SK-N-SH (cell line): Measurements from ENCODE around the gene PPP1R3F. TPM values are rescaled to one million over a fixed set of nuclear protein-coding genes. Genes with fewer than 3 reads are reported as not detected.

Experiments
- CTCF ChIA-PET: fragments of 300-600, 350-600 bp; formaldehyde crosslinking; extraction: SDS; loops from one replicate; lab custom pipeline; 2021; lab: Yijun Ruan, JAX
- POLR2A ChIA-PET: fragments of 350-600 bp; sonication (Branson Sonifier 250); formaldehyde crosslinking; extraction: SDS; loops from one replicate; lab custom pipeline; 2020; ENCODE audit warnings: antibody characterized with exemption, inconsistent platforms; lab: Yijun Ruan, JAX
- DNase-seq: peaks from one replicate; pipeline ENCODE4 v3.0.0; 2012
- H2AFZ ChIP-seq: fragments of 200-600 bp; sonication (generic); 2 replicates; pipeline ENCODE4 v1.8.1; 2016; ENCODE audit warnings: antibody characterized with exemption, mild to moderate bottlenecking, low read depth
- H3F3A ChIP-seq: fragments of 200-600 bp; sonication (generic); replicated peaks from 2 replicates; pipeline ENCODE3; 2016; ENCODE audit warnings: antibody characterized with exemption, mild to moderate bottlenecking; ENCODE audit not compliant: insufficient read depth
- H3K27ac ChIP-seq, 2 experiments: fragments of 200-500 bp in 1 of 2; fragments of 200-600 bp in 1 of 2; sonication (Bioruptor generic) in 1 of 2; sonication (generic), shearing (Covaris generic) in 1 of 2; 2 replicates each; pipeline versions ENCODE4 v1.5.1 to v1.6.1; 2014 to 2016; ENCODE audit warnings: low read depth in 2 of 2, inconsistent platforms in 1 of 2, low read length in 1 of 2, mild to moderate bottlenecking in 1 of 2, mixed read lengths in 1 of 2
- H3K27me3 ChIP-seq: fragments of 200-600 bp; sonication (generic), shearing (Covaris generic); 2 replicates; pipeline ENCODE4 v1.6.1; 2016; ENCODE audit warnings: mixed run types; ENCODE audit not compliant: insufficient read depth
- H3K36me3 ChIP-seq, 2 experiments: fragments of 200-500 bp in 1 of 2; fragments of 200-600 bp in 1 of 2; sonication (Bioruptor generic) in 1 of 2; sonication (generic) in 1 of 2; replicated peaks in 1 of 2; 2 replicates each; pipeline versions ENCODE3 to v1.5.1; 2014 to 2016; ENCODE audit warnings: low read length in 1 of 2, mild to moderate bottlenecking in 1 of 2; ENCODE audit not compliant: insufficient read depth in 2 of 2, control insufficient read depth in 1 of 2
- H3K4me1 ChIP-seq, 2 experiments: fragments of 200-500 bp in 1 of 2; fragments of 200-600 bp in 1 of 2; sonication (Bioruptor generic) in 1 of 2; sonication (generic), shearing (Covaris generic) in 1 of 2; 2 replicates each; pipeline versions ENCODE4 v1.5.1 to v1.6.1; 2014 to 2016; ENCODE audit warnings: low read depth in 1 of 2, low read length in 1 of 2, mixed run types in 1 of 2; ENCODE audit not compliant: insufficient read depth in 2 of 2, control insufficient read depth in 1 of 2
- H3K4me2 ChIP-seq: fragments of 200-600 bp; sonication (generic), shearing (Covaris generic); 2 replicates; pipeline ENCODE4 v1.6.1; 2017; ENCODE audit warnings: mixed run types
- H3K4me3 ChIP-seq, 2 experiments: fragments of 200-500 bp in 1 of 2; fragments of 200-600 bp in 1 of 2; sonication (Bioruptor generic) in 1 of 2; sonication (generic), shearing (Covaris generic) in 1 of 2; 2 replicates each; pipeline versions ENCODE4 v1.5.1 to v1.8.1; 2014 to 2016; ENCODE audit warnings: low read depth in 2 of 2, inconsistent platforms in 1 of 2, low read length in 1 of 2, mild to moderate bottlenecking in 1 of 2, mixed read lengths in 1 of 2, moderate library complexity in 1 of 2
- H3K79me2 ChIP-seq: fragments of 200-600 bp; sonication (generic); 2 replicates; pipeline ENCODE4 v1.8.1; 2017; ENCODE audit warnings: mild to moderate bottlenecking; ENCODE audit not compliant: insufficient read depth
- H3K9ac ChIP-seq: fragments of 200-600 bp; sonication (generic); 2 replicates; pipeline ENCODE4 v1.6.1; 2017; ENCODE audit warnings: mixed run types
- H3K9me2 ChIP-seq: fragments of 200-600 bp; sonication (generic); 2 replicates; pipeline ENCODE4 v1.6.1; 2017; ENCODE audit warnings: mixed run types
- H3K9me3 ChIP-seq: fragments of 200-600 bp; sonication (generic); 2 replicates; pipeline ENCODE4 v1.6.1; 2017; ENCODE audit warnings: mixed run types, mild to moderate bottlenecking, moderate library complexity
- H4K20me1 ChIP-seq: fragments of 200-600 bp; sonication (generic); 2 replicates; pipeline ENCODE4 v1.6.1; 2017; ENCODE audit warnings: mild to moderate bottlenecking, mixed run types; ENCODE audit not compliant: insufficient read depth
- CHD2 ChIP-seq: fragments of 150-350 bp; IDR thresholded peaks from 2 replicates; pipeline ENCODE4 v1.6.1; 2018; ENCODE audit warnings: low read length; ENCODE audit not compliant: partially characterized antibody
- CTCF ChIP-seq: fragments of 200-600 bp; sonication (generic); IDR thresholded peaks from 2 replicates; pipeline ENCODE4 v1.6.1; 2017; ENCODE audit warnings: antibody characterized with exemption, mild to moderate bottlenecking, moderate library complexity
- ELF1 ChIP-seq: IDR thresholded peaks from 2 replicates; pipeline ENCODE4 v1.4.0; 2012
- EP300 ChIP-seq, 2 experiments: IDR thresholded peaks; 2 replicates each; pipeline versions ENCODE4 v1.4.0 to v1.6.1; 2012; ENCODE audit warnings: borderline replicate concordance in 1 of 2, low read depth in 1 of 2, low read length in 1 of 2
- EZH2phosphoT487 ChIP-seq: fragments of 200-600 bp; sonication (generic); IDR thresholded peaks from 2 replicates; pipeline ENCODE4 v1.6.1; 2017; ENCODE audit warnings: low read depth, mixed run types, mild to moderate bottlenecking, antibody characterized with exemption, moderate library complexity, borderline replicate concordance
- FOSL2 ChIP-seq: IDR thresholded peaks from 2 replicates; pipeline ENCODE4 v1.4.0; 2012; ENCODE audit warnings: low read depth, mild to moderate bottlenecking, moderate library complexity, borderline replicate concordance
- FOXJ3 ChIP-seq: sonication (generic); formaldehyde crosslinking; IDR thresholded peaks from 2 replicates; pipeline ENCODE4 v1.5.1; 2020; ENCODE audit warnings: mild to moderate bottlenecking, missing genetic modification reagents
- FOXM1 ChIP-seq: IDR thresholded peaks from 2 replicates; pipeline ENCODE4 v1.4.0; 2012; ENCODE audit warnings: low read depth, mild to moderate bottlenecking
- GABPA ChIP-seq: IDR thresholded peaks from 2 replicates; pipeline ENCODE4 v1.4.0; 2012; ENCODE audit warnings: low read depth, mild to moderate bottlenecking
- GATA2 ChIP-seq: sonication (generic); formaldehyde crosslinking; IDR thresholded peaks from 2 replicates; pipeline ENCODE4 v1.5.0; 2020; ENCODE audit warnings: mild to moderate bottlenecking, missing genetic modification reagents
- JUND ChIP-seq: IDR thresholded peaks from 2 replicates; pipeline ENCODE4 v1.4.0; 2012
- MXI1 ChIP-seq: IDR thresholded peaks from 2 replicates; pipeline ENCODE4 v1.6.1; 2012; ENCODE audit warnings: mild to moderate bottlenecking, low read depth, low read length, improper control_type of control experiment
- NFIC ChIP-seq: IDR thresholded peaks from 2 replicates; pipeline ENCODE4 v1.4.0; 2012; ENCODE audit warnings: borderline replicate concordance
- NRF1 ChIP-seq: IDR thresholded peaks from 2 replicates; pipeline ENCODE4 v1.6.1; 2012; ENCODE audit warnings: low read depth, mild to moderate bottlenecking, low read length
- RAD21 ChIP-seq: IDR thresholded peaks from 2 replicates; pipeline ENCODE4 v1.6.1; 2012; ENCODE audit warnings: mild to moderate bottlenecking, low read length
- RCOR1 ChIP-seq: fragments of 150-350 bp; IDR thresholded peaks from 2 replicates; pipeline ENCODE4 v1.6.1; 2017; ENCODE audit warnings: antibody characterized with exemption, low read length
- RFX5 ChIP-seq: IDR thresholded peaks from 2 replicates; pipeline ENCODE4 v1.6.1; 2012; ENCODE audit warnings: mild to moderate bottlenecking, improper control_type of control experiment, low read length
- SIN3A ChIP-seq: IDR thresholded peaks from 2 replicates; pipeline ENCODE4 v1.6.1; 2012; ENCODE audit warnings: low read depth, mild to moderate bottlenecking, low read length, moderate library complexity, borderline replicate concordance
- SMC3 ChIP-seq: IDR thresholded peaks from 2 replicates; pipeline ENCODE4 v1.6.1; 2012; ENCODE audit warnings: low read depth, low read length, improper control_type of control experiment
- TAF1 ChIP-seq: IDR thresholded peaks from 2 replicates; pipeline ENCODE4 v1.6.1; 2012; ENCODE audit warnings: low read depth, mild to moderate bottlenecking, low read length, moderate library complexity, borderline replicate concordance
- TEAD4 ChIP-seq: IDR thresholded peaks from 2 replicates; pipeline ENCODE4 v1.4.0; 2012; ENCODE audit warnings: mild to moderate bottlenecking, borderline replicate concordance; ENCODE audit not compliant: insufficient read depth
- YY1 ChIP-seq: IDR thresholded peaks from 2 replicates; pipeline ENCODE4 v1.4.0; 2012; ENCODE audit warnings: low read depth, mild to moderate bottlenecking
- WGBS: methylation state at CpG from one replicate; pipeline ENCODE4 v1.1.6; 2017; ENCODE audit warnings: low lambda C conversion rate; 5-methylcytosine and 5-hydroxymethylcytosine counted together
- polyA plus RNA-seq, 3 experiments: library from polyadenylated mRNA; depleted of rRNA; stranded (reverse); fragments of >200 nt; gene quantifications; 2 replicates each; pipeline ENCODE4 v1.2.3, GENCODE V29; 2012
- TF ChIP-seq, protein P1 (sequence below): fragments of 150-350 bp; IDR thresholded peaks from 2 replicates; pipeline ENCODE4 v1.6.1; 2017; ENCODE audit warnings: antibody characterized with exemption, low read length, low read depth, borderline replicate concordance
- TF ChIP-seq, protein P2 (sequence below): IDR thresholded peaks from 2 replicates; pipeline ENCODE4 v1.6.1; 2012; ENCODE audit warnings: mild to moderate bottlenecking, low read depth, low read length, moderate library complexity

Gene PPP1R3F
- polyA plus RNA-seq, 1 of the 3 experiments (the other 2 are of a cell fraction), result 6.2 TPM

GRCh38 chrX:49246541-49246940 is 23.1 kb upstream of the PPP1R3F start:
- WGBS, result 90% methylated on average over 8 of the region's 10 CpGs

DNA sequence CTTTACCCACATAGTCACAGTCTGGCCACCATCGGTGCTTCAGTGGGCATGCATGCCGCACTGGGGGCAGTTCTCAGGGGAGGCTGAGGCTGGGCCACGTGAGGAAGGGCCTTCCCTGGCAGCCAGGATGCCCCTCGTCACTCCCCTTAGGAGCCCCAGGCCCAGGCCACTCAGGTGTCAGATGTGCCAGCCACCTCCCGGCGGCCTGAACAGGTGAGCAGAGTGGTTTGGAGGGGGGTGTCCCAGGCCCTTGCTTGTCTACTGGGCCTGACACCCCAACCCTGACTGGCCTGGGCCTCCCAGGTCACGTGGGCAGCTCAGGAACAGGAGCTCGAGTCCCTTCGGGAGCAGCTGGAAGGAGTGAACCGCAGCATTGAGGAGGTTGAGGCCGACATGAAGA is 22.2 kb upstream of the PPP1R3F start:
- H3K4me2 ChIP-seq, result no peak overlapping the region
- ChIA-PET POLR2A (interaction anchor here (1.2 kb wide), 1 partner anchor 9 kb away, joined by 3 read pairs; no protein-coding TSS in a partner anchor), CTCF (no interaction called here)
- H3K27me3 ChIP-seq, result no peaks in the 10 kb centered on the region; the same call in 1 of the 2 replicates
- no peak overlapping the region for H2AFZ ChIP-seq
- no peak overlapping the region for H3K9ac ChIP-seq
- H3K9me3 ChIP-seq, result no peaks in the 10 kb centered on the region
- no peaks in the 10 kb centered on the region for H3K9me2 ChIP-seq
- no peaks in the 10 kb centered on the region for H3K79me2 ChIP-seq
- no peak for DNase-seq
- H3F3A ChIP-seq, result no peaks in the 10 kb centered on the region
- WGBS, result 72% methylated on average over 7 of the region's 11 CpGs
- H4K20me1 ChIP-seq, result no peaks in the 10 kb centered on the region
- H3K4me3 ChIP-seq, result no peak overlapping the region
- no peak overlapping the region for H3K27ac ChIP-seq
- no peaks in the 10 kb centered on the region; a peak in 1 of 4 replicates for H3K4me1 ChIP-seq
- H3K36me3 ChIP-seq, result no peaks in the 10 kb centered on the region
- TF ChIP-seq YY1 (no peak), RFX5 (no peak), SMC3 (no peak), NFIC (no peak), EP300 (IDR thresholded peaks at IDR 0.05; ENCODE audit: borderline replicate concordance in 1 of 2, low read depth in 1 of 2, low read length in 1 of 2) (no peak), CHD2 (no peak), JUND (no peak), FOXM1 (no peak), SIN3A (no peak), EZH2phosphoT487 (no peak), RAD21 (no peak), MXI1 (no peak), GATA2 (CRISPR knock-in tag) (no peak), TAF1 (no peak), CTCF (no peak), RCOR1 (no peak), ELF1 (no peak)
- TF ChIP-seq, protein P1, sequence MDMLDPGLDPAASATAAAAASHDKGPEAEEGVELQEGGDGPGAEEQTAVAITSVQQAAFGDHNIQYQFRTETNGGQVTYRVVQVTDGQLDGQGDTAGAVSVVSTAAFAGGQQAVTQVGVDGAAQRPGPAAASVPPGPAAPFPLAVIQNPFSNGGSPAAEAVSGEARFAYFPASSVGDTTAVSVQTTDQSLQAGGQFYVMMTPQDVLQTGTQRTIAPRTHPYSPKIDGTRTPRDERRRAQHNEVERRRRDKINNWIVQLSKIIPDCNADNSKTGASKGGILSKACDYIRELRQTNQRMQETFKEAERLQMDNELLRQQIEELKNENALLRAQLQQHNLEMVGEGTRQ, result no peak
- TF ChIP-seq, protein P2, sequence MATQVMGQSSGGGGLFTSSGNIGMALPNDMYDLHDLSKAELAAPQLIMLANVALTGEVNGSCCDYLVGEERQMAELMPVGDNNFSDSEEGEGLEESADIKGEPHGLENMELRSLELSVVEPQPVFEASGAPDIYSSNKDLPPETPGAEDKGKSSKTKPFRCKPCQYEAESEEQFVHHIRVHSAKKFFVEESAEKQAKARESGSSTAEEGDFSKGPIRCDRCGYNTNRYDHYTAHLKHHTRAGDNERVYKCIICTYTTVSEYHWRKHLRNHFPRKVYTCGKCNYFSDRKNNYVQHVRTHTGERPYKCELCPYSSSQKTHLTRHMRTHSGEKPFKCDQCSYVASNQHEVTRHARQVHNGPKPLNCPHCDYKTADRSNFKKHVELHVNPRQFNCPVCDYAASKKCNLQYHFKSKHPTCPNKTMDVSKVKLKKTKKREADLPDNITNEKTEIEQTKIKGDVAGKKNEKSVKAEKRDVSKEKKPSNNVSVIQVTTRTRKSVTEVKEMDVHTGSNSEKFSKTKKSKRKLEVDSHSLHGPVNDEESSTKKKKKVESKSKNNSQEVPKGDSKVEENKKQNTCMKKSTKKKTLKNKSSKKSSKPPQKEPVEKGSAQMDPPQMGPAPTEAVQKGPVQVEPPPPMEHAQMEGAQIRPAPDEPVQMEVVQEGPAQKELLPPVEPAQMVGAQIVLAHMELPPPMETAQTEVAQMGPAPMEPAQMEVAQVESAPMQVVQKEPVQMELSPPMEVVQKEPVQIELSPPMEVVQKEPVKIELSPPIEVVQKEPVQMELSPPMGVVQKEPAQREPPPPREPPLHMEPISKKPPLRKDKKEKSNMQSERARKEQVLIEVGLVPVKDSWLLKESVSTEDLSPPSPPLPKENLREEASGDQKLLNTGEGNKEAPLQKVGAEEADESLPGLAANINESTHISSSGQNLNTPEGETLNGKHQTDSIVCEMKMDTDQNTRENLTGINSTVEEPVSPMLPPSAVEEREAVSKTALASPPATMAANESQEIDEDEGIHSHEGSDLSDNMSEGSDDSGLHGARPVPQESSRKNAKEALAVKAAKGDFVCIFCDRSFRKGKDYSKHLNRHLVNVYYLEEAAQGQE, result no peak

More at GRCh38 chrX:49246541-49246940, 23.1 kb upstream of the PPP1R3F start:
- no peak overlapping the region for H2AFZ ChIP-seq
- no peak for TF ChIP-seq FOXJ3 (CRISPR knock-in tag)
- no peak for TF ChIP-seq GABPA
- no peak for TF ChIP-seq FOSL2
- no peak for TF ChIP-seq RAD21
- no peak for TF ChIP-seq JUND
- TF ChIP-seq TEAD4, result no peak
- no peak for TF ChIP-seq YY1
- no peak for TF ChIP-seq CHD2
- no peak for TF ChIP-seq NRF1
- TF ChIP-seq, all 33 proteins: peak for 0
- Histone ChIP-seq H3K79me2 (no peaks in the 10 kb centered on the region), H3K9me2 (no peaks in the 10 kb centered on the region), H3K27ac (no peak overlapping the region), H3K36me3 (no peaks in the 10 kb centered on the region), H3K9ac (no peak overlapping the region), H3K4me2 (no peak overlapping the region), H3K4me1 (no peaks in the 10 kb centered on the region; a peak in 1 of 4 replicates), H3K4me3 (no peak overlapping the region), H3K27me3 (no peaks in the 10 kb centered on the region; the same call in 1 of the 2 replicates), H3F3A (no peaks in the 10 kb centered on the region), H4K20me1 (no peaks in the 10 kb centered on the region), H3K9me3 (no peaks in the 10 kb centered on the region)
- no peak for DNase-seq
- POLR2A ChIA-PET, result no interaction called here
- CTCF ChIA-PET, result no interaction called here
